ENCODE measurements around the gene EMC1.

Gene EMC1

GRCh38 chr1:19260211-19261138, 9.2 kb upstream of the EMC1 start:
- no peak for TF ChIP-seq CTCF (IDR thresholded peaks at IDR 0.05)

GRCh38 chr1:19258353-19258752, 7.0 kb upstream of the EMC1 start:
- TF ChIP-seq CTCF (IDR thresholded peaks at IDR 0.05): no peak

- TF ChIP-seq CTCF (IDR thresholded peaks at IDR 0.05): no peak
These were observed 6.0 kb upstream of the EMC1 start for GRCh38 chr1:19257178-19257914.

GRCh38 chr1:19255288-19255687, 4.0 kb upstream of the EMC1 start:
- no peak for TF ChIP-seq CTCF (IDR thresholded peaks at IDR 0.05)

- TF ChIP-seq CTCF (IDR thresholded peaks at IDR 0.05): no peak
These were observed 3.1 kb upstream of the EMC1 start for GRCh38 chr1:19254416-19254815.

GRCh38 chr1:19250629-19251304, 557 bp downstream of the EMC1 start:
- TF ChIP-seq CTCF (IDR thresholded peaks at IDR 0.05): no peak
